PC-3 (cell line): ENCODE data around the gene PEX16. TPM values are rescaled to one million over a fixed set of nuclear protein-coding genes. Genes with fewer than 3 reads are reported as not detected.

Experiments used
- ATAC-seq: fragments of 200-7000 bp; cut with Tn5 transposase; 2 replicates; pipeline ENCODE4 v1.9.1; 2020; ENCODE audit warnings: mild to moderate bottlenecking, moderate library complexity
- BruUV-seq: library from RNA; stranded (reverse); fragments of 400-500 nt; replicated peaks from 2 replicates; lab custom pipeline; 2021; lab: Mats Ljungman, UMichigan
- CTCF ChIA-PET: fragments of 300-600 bp; sonication (Branson Sonifier 250); formaldehyde crosslinking; loops from one replicate; lab custom pipeline; 2022; ENCODE audit warnings: antibody characterized with exemption; lab: Charles Lee
- POLR2A ChIA-PET: fragments of 300-600 bp; sonication (Branson Sonifier 250); formaldehyde crosslinking; loops from one replicate; lab custom pipeline; 2022; ENCODE audit warnings: antibody characterized with exemption; ENCODE audit not compliant: unreplicated experiment; lab: Charles Lee
- DNase-seq: peaks from one replicate; pipeline ENCODE4 v3.0.0-alpha.2; 2015
- H2AFZ ChIP-seq: fragments of 300-600 bp; sonication (generic); 2 replicates; pipeline ENCODE4 v1.6.0; 2016; ENCODE audit warnings: antibody characterized with exemption, low read length
- H3F3A ChIP-seq: fragments of 300-600 bp; sonication (generic); one replicate; pipeline ENCODE4 v1.6.0; 2017; ENCODE audit warnings: antibody characterized with exemption, low read length, control low read depth, mild to moderate bottlenecking; ENCODE audit not compliant: unreplicated experiment
- H3K27ac ChIP-seq: fragments of 300-600 bp; sonication (generic); 2 replicates; pipeline ENCODE4 v1.5.1; 2016; ENCODE audit warnings: mild to moderate bottlenecking, low read length
- H3K27me3 ChIP-seq: fragments of 300-600 bp; sonication (generic); 2 replicates; pipeline ENCODE4 v1.6.1; 2016; ENCODE audit warnings: low read length, mixed read lengths
- H3K36me3 ChIP-seq: fragments of 300-600 bp; sonication (generic); 2 replicates; pipeline ENCODE4 v1.6.1; 2016; ENCODE audit warnings: low read depth, mixed run types, low read length, mixed read lengths
- H3K4me1 ChIP-seq: fragments of 300-600 bp; sonication (generic); 2 replicates; pipeline ENCODE4 v1.5.1; 2016; ENCODE audit warnings: low read length; ENCODE audit not compliant: insufficient read depth
- H3K4me2 ChIP-seq: fragments of 300-600 bp; sonication (generic); 2 replicates; pipeline ENCODE4 v1.6.0; 2016; ENCODE audit warnings: low read length
- H3K4me3 ChIP-seq: fragments of 300-600 bp; sonication (generic); 2 replicates; pipeline ENCODE4 v1.5.1; 2016; ENCODE audit warnings: mild to moderate bottlenecking, low read length, mixed read lengths
- H3K79me2 ChIP-seq: fragments of 300-600 bp; sonication (generic); 2 replicates; pipeline ENCODE4 v1.6.1; 2017; ENCODE audit warnings: low read length, mixed read lengths
- H3K9ac ChIP-seq: fragments of 300-600 bp; sonication (generic); 2 replicates; pipeline ENCODE4 v1.6.0; 2016; ENCODE audit warnings: mild to moderate bottlenecking, low read length
- H3K9me2 ChIP-seq: fragments of 300-600 bp; sonication (generic); replicated peaks from 2 replicates; pipeline ENCODE4 v1.6.1; 2016; ENCODE audit warnings: mixed run types, low read length, mixed read lengths
- H3K9me3 ChIP-seq: fragments of 300-600 bp; sonication (generic); 2 replicates; pipeline ENCODE4 v1.6.1; 2016; ENCODE audit warnings: low read length, mixed read lengths
- H4K20me1 ChIP-seq: fragments of 300-600 bp; sonication (generic); 2 replicates; pipeline ENCODE4 v1.6.1; 2016; ENCODE audit warnings: low read length, mixed read lengths
- CTCF ChIP-seq: fragments of 300-600 bp; sonication (generic); conservative IDR thresholded peaks from 2 replicates; pipeline ENCODE4 v1.5.1; 2017; ENCODE audit warnings: antibody characterized with exemption, low read depth, mild to moderate bottlenecking, low read length
- EZH2 ChIP-seq: fragments of 300-600 bp; sonication (generic); IDR thresholded peaks from one replicate; pipeline ENCODE4 v1.6.1; 2017; ENCODE audit warnings: antibody characterized with exemption, mild to moderate bottlenecking, low read length; ENCODE audit not compliant: unreplicated experiment
- EZH2phosphoT487 ChIP-seq: fragments of 300-600 bp; sonication (generic); IDR thresholded peaks from 2 replicates; pipeline ENCODE4 v1.6.1; 2018; ENCODE audit warnings: mild to moderate bottlenecking, antibody characterized with exemption, low read length, borderline replicate concordance
- intact Hi-C: fragments of 100-400 bp; cut with micrococcal nuclease; formaldehyde crosslinking; loops from 2 replicates; pipeline ENCODE4 v1.9.0; 2023
- total RNA-seq: library from RNA; depleted of rRNA; stranded (reverse); fragments of >200 nt; gene quantifications from 2 replicates; pipeline ENCODE4 v1.2.3, GENCODE V29; 2014

PEX16 gene
- total RNA-seq, 1 experiment from 2014 or later = 56.7 TPM

GRCh38 chr11:45872651-45873356 lies 44.9 kb downstream of the PEX16 start:
- H3K4me1 ChIP-seq = no peaks in the 10 kb centered on the region
- no peaks in the 10 kb centered on the region for H3F3A ChIP-seq
- peak; percentile 59 for DNase-seq
- no peak overlapping the region; the same call in 1 of the 2 replicates for H3K27ac ChIP-seq
- intact Hi-C loops = loop anchor here (2.0 kb wide), 1 partner anchor 46 kb away; no protein-coding TSS in a partner anchor
- no TSS peak for BruUV-seq
- TF ChIP-seq CTCF = peak; percentile 77
- TF ChIP-seq EZH2 = no peak
- no peaks in the 10 kb centered on the region for H3K79me2 ChIP-seq
- H4K20me1 ChIP-seq = no peaks in the 10 kb centered on the region
- no peak overlapping the region for H2AFZ ChIP-seq
- no peak overlapping the region for H3K4me2 ChIP-seq
- peak; percentile 78 for ATAC-seq
- no peaks in the 10 kb centered on the region for H3K9me3 ChIP-seq
- H3K4me3 ChIP-seq = no peak overlapping the region
- H3K27me3 ChIP-seq = no peaks in the 10 kb centered on the region
- ChIA-PET POLR2A (interaction anchor here (0.6 kb wide), 1 partner anchor 93 kb away, joined by 4 read pairs; no protein-coding TSS in a partner anchor), CTCF (interaction anchor here (0.7 kb wide), 1 partner anchor 126 kb away, joined by 3 read pairs; no protein-coding TSS in a partner anchor)
- H3K9me2 ChIP-seq = no peaks in the 10 kb centered on the region
- H3K9ac ChIP-seq = no peak overlapping the region
- H3K36me3 ChIP-seq = 0 out of 2 replicates have a peak, but pooled peaks cover 5% of the 10 kb centered on the region

- POLR2A ChIA-PET = no interaction called here
- Histone ChIP-seq H3K9me2 (no peaks in the 10 kb centered on the region), H3K4me3 (no peak overlapping the region), H4K20me1 (no peaks in the 10 kb centered on the region), H3K9ac (no peak overlapping the region), H3K4me1 (no peaks in the 10 kb centered on the region), H3K36me3 (0 out of 2 replicates have a peak, but pooled peaks cover 4% of the 10 kb centered on the region), H3F3A (no peaks in the 10 kb centered on the region), H3K4me2 (no peak overlapping the region), H3K79me2 (no peaks in the 10 kb centered on the region), H3K9me3 (no peaks in the 10 kb centered on the region), H3K27me3 (no peaks in the 10 kb centered on the region), H3K27ac (no peak overlapping the region), H2AFZ (no peak overlapping the region)
- TF ChIP-seq EZH2phosphoT487 = no peak
- no peak for TF ChIP-seq EZH2
- TF ChIP-seq CTCF = no peak
- CTCF ChIA-PET = interaction anchor here (0.6 kb wide), 1 partner anchor 59 kb away, joined by 3 read pairs; no protein-coding TSS in a partner anchor
- intact Hi-C loops = loop anchor here (2.0 kb wide), 1 partner anchor 47 kb away; no protein-coding TSS in a partner anchor
- no peak for DNase-seq
- BruUV-seq = no TSS peak
- no peak for ATAC-seq
These were observed 46.0 kb downstream of the PEX16 start for GRCh38 chr11:45871638-45872037.

GRCh38 chr11:45870706-45871105 lies 47.0 kb downstream of the PEX16 start:
- Histone ChIP-seq H4K20me1 (no peaks in the 10 kb centered on the region), H3K79me2 (no peaks in the 10 kb centered on the region), H3K9ac (no peak overlapping the region), H3K4me2 (no peak overlapping the region), H3K27me3 (no peaks in the 10 kb centered on the region), H3K9me3 (no peaks in the 10 kb centered on the region), H3K4me3 (no peak overlapping the region), H2AFZ (no peak overlapping the region), H3K4me1 (no peaks in the 10 kb centered on the region), H3K27ac (no peak overlapping the region), H3F3A (no peaks in the 10 kb centered on the region), H3K9me2 (no peaks in the 10 kb centered on the region), H3K36me3 (0 out of 2 replicates have a peak, but pooled peaks cover 4% of the 10 kb centered on the region)
- no TSS peak for BruUV-seq
- POLR2A ChIA-PET = interaction anchor here (0.6 kb wide), 1 partner anchor 26 kb away, joined by 5 read pairs; no protein-coding TSS in a partner anchor
- ATAC-seq = no peak
- CTCF ChIA-PET = no interaction called here
- intact Hi-C loops = no loop called here
- DNase-seq = no peak
- TF ChIP-seq EZH2phosphoT487 = no peak
- no peak for TF ChIP-seq EZH2
